IMR-90 (cell line): ENCODE results near the gene GPR173. TPM values are rescaled to one million over a fixed set of nuclear protein-coding genes. Genes with fewer than 3 reads are reported as not detected.

ENCODE experiments used
- ATAC-seq: fragments of 200-7000 bp; cut with Tn5 transposase; 2 replicates; pipeline ENCODE4 v1.9.1; 2020; ENCODE audit warnings: low read depth, mild to moderate bottlenecking, moderate library complexity
- BruUV-seq: library from RNA; stranded (reverse); fragments of 400-500 nt; replicated peaks from 2 replicates; lab custom pipeline; 2021; lab: Mats Ljungman, UMichigan
- CTCF ChIA-PET: fragments of 300-600 bp; formaldehyde crosslinking; extraction: SDS; loops from one replicate; lab custom pipeline; 2021; ENCODE audit warnings: antibody characterized with exemption; lab: Yijun Ruan, JAX
- POLR2A ChIA-PET: fragments of 300-600 bp; sonication (Branson Sonifier 250); formaldehyde crosslinking; loops from one replicate; lab custom pipeline; 2022; ENCODE audit warnings: antibody characterized with exemption; ENCODE audit not compliant: unreplicated experiment; lab: Charles Lee
- DNase-seq: peaks from one replicate; pipeline ENCODE4 v3.0.0; 2013
- H2AFZ ChIP-seq: replicated peaks from 2 replicates; pipeline ENCODE3; 2013; ENCODE audit warnings: low read length, mild to moderate bottlenecking; ENCODE audit not compliant: poor library complexity
- H2AK5ac ChIP-seq: 2 replicates; pipeline ENCODE4 v1.6.1; 2013; ENCODE audit warnings: low read depth, low read length, inconsistent platforms
- H2AK9ac ChIP-seq: replicated peaks from 2 replicates; pipeline ENCODE3; 2013; ENCODE audit warnings: mild to moderate bottlenecking, low read depth, low read length, moderate library complexity; ENCODE audit not compliant: poor library complexity
- H2BK120ac ChIP-seq: 2 replicates; pipeline ENCODE4 v1.6.1; 2013; ENCODE audit warnings: low read depth, low read length, inconsistent platforms
- H2BK15ac ChIP-seq: 3 replicates; pipeline ENCODE4 v1.6.1; 2013; ENCODE audit warnings: low read depth, low read length, inconsistent platforms
- H2BK20ac ChIP-seq: 2 replicates; pipeline ENCODE4 v1.6.1; 2013; ENCODE audit warnings: low read depth, mild to moderate bottlenecking, inconsistent platforms, low read length, moderate library complexity
- H2BK5ac ChIP-seq: 2 replicates; pipeline ENCODE4 v1.6.1; 2013; ENCODE audit warnings: mild to moderate bottlenecking, low read depth, low read length, inconsistent platforms; ENCODE audit not compliant: poor library complexity, severe bottlenecking
- H3K14ac ChIP-seq: replicated peaks from 2 replicates; pipeline ENCODE4 v1.6.1; 2013; ENCODE audit warnings: low read depth, low read length, inconsistent platforms
- H3K18ac ChIP-seq: 2 replicates; pipeline ENCODE4 v1.6.1; 2013; ENCODE audit warnings: low read depth, low read length, control low read depth
- H3K23ac ChIP-seq: 2 replicates; pipeline ENCODE4 v1.6.1; 2013; ENCODE audit warnings: low read depth, low read length, inconsistent platforms
- H3K27ac ChIP-seq: 2 replicates; pipeline ENCODE4 v1.5.1; 2013; ENCODE audit warnings: mild to moderate bottlenecking, control low read depth, low read length; ENCODE audit not compliant: insufficient read depth
- H3K27me3 ChIP-seq: 2 replicates; pipeline ENCODE4 v1.6.1; 2013; ENCODE audit warnings: low read length; ENCODE audit not compliant: control insufficient read depth, insufficient read depth
- H3K36me3 ChIP-seq: 2 replicates; pipeline ENCODE4 v1.6.1; 2013; ENCODE audit warnings: low read length, mixed read lengths; ENCODE audit not compliant: control insufficient read depth, insufficient read depth
- H3K4ac ChIP-seq: 2 replicates; pipeline ENCODE4 v1.6.1; 2013; ENCODE audit warnings: low read depth, low read length, inconsistent platforms
- H3K4me1 ChIP-seq: 2 replicates; pipeline ENCODE4 v1.6.1; 2013; ENCODE audit warnings: low read length, mixed read lengths; ENCODE audit not compliant: control insufficient read depth, insufficient read depth
- H3K4me2 ChIP-seq: 2 replicates; pipeline ENCODE4 v1.6.1; 2013; ENCODE audit warnings: low read depth, mild to moderate bottlenecking, control low read depth, low read length, moderate library complexity
- H3K4me3 ChIP-seq: 2 replicates; pipeline ENCODE4 v1.5.1; 2013; ENCODE audit warnings: low read depth, mild to moderate bottlenecking, control low read depth, low read length, moderate library complexity; ENCODE audit not compliant: insufficient read depth
- H3K56ac ChIP-seq: 2 replicates; pipeline ENCODE4 v1.6.1; 2013; ENCODE audit warnings: low read length, inconsistent platforms; ENCODE audit not compliant: insufficient read depth; ENCODE audit errors: extremely low read depth
- H3K79me1 ChIP-seq, 2 experiments: 2 replicates each; pipeline ENCODE4 v1.6.1; 2013; ENCODE audit warnings: low read length in 2 of 2, inconsistent platforms in 1 of 2, low read depth in 1 of 2
- H3K9ac ChIP-seq: 2 replicates; pipeline ENCODE4 v1.6.1; 2013; ENCODE audit warnings: low read depth, low read length, control low read depth
- H3K9me1 ChIP-seq: 2 replicates; pipeline ENCODE4 v1.6.1; 2013; ENCODE audit warnings: low read length, inconsistent platforms; ENCODE audit not compliant: insufficient read depth
- H3K9me3 ChIP-seq: 2 replicates; pipeline ENCODE4 v1.6.1; 2013; ENCODE audit warnings: low read length; ENCODE audit not compliant: control insufficient read depth, insufficient read depth
- H4K20me1 ChIP-seq: 2 replicates; pipeline ENCODE4 v1.6.1; 2013; ENCODE audit warnings: low read length, inconsistent platforms; ENCODE audit not compliant: insufficient read depth
- H4K5ac ChIP-seq: 2 replicates; pipeline ENCODE4 v1.6.1; 2013; ENCODE audit warnings: mild to moderate bottlenecking, low read depth, low read length, control low read depth
- H4K8ac ChIP-seq, 2 experiments: 2 replicates each; pipeline ENCODE4 v1.6.1; 2013; ENCODE audit warnings: low read depth in 2 of 2, low read length in 2 of 2, control low read depth in 1 of 2, inconsistent platforms in 1 of 2
- H4K91ac ChIP-seq: 2 replicates; pipeline ENCODE4 v1.6.1; 2013; ENCODE audit warnings: low read depth, low read length, inconsistent platforms; ENCODE audit not compliant: insufficient read depth
- BHLHE40 ChIP-seq: fragments of 150-350 bp; IDR thresholded peaks from 2 replicates; pipeline ENCODE4 v1.6.1; 2016; ENCODE audit warnings: mild to moderate bottlenecking, low read depth, low read length
- CEBPB ChIP-seq: IDR thresholded peaks from 2 replicates; pipeline ENCODE4 v1.6.1; 2012; ENCODE audit warnings: low read depth, low read length, improper control_type of control experiment
- ELK1 ChIP-seq: fragments of 150-350 bp; IDR thresholded peaks from 2 replicates; pipeline ENCODE4 v1.6.1; 2016; ENCODE audit warnings: low read depth, mild to moderate bottlenecking, low read length, moderate library complexity, borderline replicate concordance
- FOS ChIP-seq: fragments of 150-350 bp; IDR thresholded peaks from 2 replicates; pipeline ENCODE4 v1.6.1; 2016; ENCODE audit warnings: low read depth, low read length
- MAFK ChIP-seq: IDR thresholded peaks from 2 replicates; pipeline ENCODE4 v1.6.1; 2012; ENCODE audit warnings: low read depth, low read length, improper control_type of control experiment
- MAZ ChIP-seq: IDR thresholded peaks from 2 replicates; pipeline ENCODE4 v1.6.1; 2012; ENCODE audit warnings: low read depth, mild to moderate bottlenecking, low read length, improper control_type of control experiment, moderate library complexity, borderline replicate concordance
- MXI1 ChIP-seq: IDR thresholded peaks from 2 replicates; pipeline ENCODE4 v1.6.1; 2012; ENCODE audit warnings: low read depth, mild to moderate bottlenecking, low read length, moderate library complexity, borderline replicate concordance
- NFE2L2 ChIP-seq: fragments of 150-350 bp; IDR thresholded peaks from 2 replicates; pipeline ENCODE4 v1.6.1; 2016; ENCODE audit warnings: low read depth, mild to moderate bottlenecking, low read length
- POLR2A ChIP-seq: IDR thresholded peaks from 2 replicates; pipeline ENCODE4 v1.6.1; 2012; ENCODE audit warnings: mild to moderate bottlenecking, low read depth, low read length
- RAD21 ChIP-seq: IDR thresholded peaks from 2 replicates; pipeline ENCODE4 v1.6.1; 2012; ENCODE audit warnings: low read length, improper control_type of control experiment
- RCOR1 ChIP-seq: IDR thresholded peaks from 2 replicates; pipeline ENCODE4 v1.6.1; 2012; ENCODE audit warnings: mild to moderate bottlenecking, low read length, improper control_type of control experiment; ENCODE audit not compliant: insufficient replicate concordance
- RFX5 ChIP-seq: IDR thresholded peaks from 2 replicates; pipeline ENCODE4 v1.8.0; 2012; ENCODE audit warnings: low read depth, mild to moderate bottlenecking, low read length, moderate library complexity
- SMC3 ChIP-seq: fragments of 150-350 bp; IDR thresholded peaks from 2 replicates; pipeline ENCODE4 v1.6.1; 2016; ENCODE audit warnings: low read depth, mild to moderate bottlenecking, antibody characterized with exemption, low read length, moderate library complexity
- WGBS, 2 experiments: methylation state at CpG; one replicate each; pipeline versions ENCODE4 v1.1.5 to v1.1.7; 2013; ENCODE audit warnings: missing lambda C conversion rate in 2 of 2; ENCODE audit not compliant: insufficient read length in 1 of 2; ENCODE audit errors: extremely low coverage in 2 of 2; 5-methylcytosine and 5-hydroxymethylcytosine counted together
- dilution Hi-C: fragments of 300-500 bp; cut with HindIII; formaldehyde crosslinking; loops from one replicate; pipeline ENCODE4 v1.14.3; 2018; ENCODE audit warnings: low sequenced_read_pairs; ENCODE audit not compliant: unreplicated experiment
- in situ Hi-C: fragments of 300-500 bp; cut with MboI; formaldehyde crosslinking; loops from 3 replicates; pipeline ENCODE4 v1.14.3; 2019; ENCODE audit warnings: low sequenced_read_pairs, inconsistent platforms, mixed read lengths
- intact Hi-C: fragments of 100-400 bp; cut with micrococcal nuclease; formaldehyde crosslinking; loops from 2 replicates; pipeline ENCODE4 v1.10.0; 2022
- polyA plus RNA-seq, 3 experiments: library from polyadenylated mRNA; depleted of rRNA; stranded (reverse); fragments of >200 nt; gene quantifications; 2 replicates each; pipeline ENCODE4 v1.2.3, GENCODE V29; 2012; ENCODE audit warnings: low replicate concordance in 1 of 3
- total RNA-seq: library from RNA; depleted of rRNA; stranded (reverse); fragments of >200 nt; gene quantifications from 2 replicates; pipeline ENCODE4 v1.2.3, GENCODE V29; 2012
- TF ChIP-seq, protein P1 (sequence below): conservative IDR thresholded peaks from 2 replicates; pipeline ENCODE4 v1.5.1; 2012; ENCODE audit warnings: mild to moderate bottlenecking, low read depth, low read length, improper control_type of control experiment

The GPR173 gene
- total and polyA plus RNA-seq, 2 of the 4 experiments (the other 2 are of a cell fraction), result 0.90 to 6.1 TPM

DNA sequence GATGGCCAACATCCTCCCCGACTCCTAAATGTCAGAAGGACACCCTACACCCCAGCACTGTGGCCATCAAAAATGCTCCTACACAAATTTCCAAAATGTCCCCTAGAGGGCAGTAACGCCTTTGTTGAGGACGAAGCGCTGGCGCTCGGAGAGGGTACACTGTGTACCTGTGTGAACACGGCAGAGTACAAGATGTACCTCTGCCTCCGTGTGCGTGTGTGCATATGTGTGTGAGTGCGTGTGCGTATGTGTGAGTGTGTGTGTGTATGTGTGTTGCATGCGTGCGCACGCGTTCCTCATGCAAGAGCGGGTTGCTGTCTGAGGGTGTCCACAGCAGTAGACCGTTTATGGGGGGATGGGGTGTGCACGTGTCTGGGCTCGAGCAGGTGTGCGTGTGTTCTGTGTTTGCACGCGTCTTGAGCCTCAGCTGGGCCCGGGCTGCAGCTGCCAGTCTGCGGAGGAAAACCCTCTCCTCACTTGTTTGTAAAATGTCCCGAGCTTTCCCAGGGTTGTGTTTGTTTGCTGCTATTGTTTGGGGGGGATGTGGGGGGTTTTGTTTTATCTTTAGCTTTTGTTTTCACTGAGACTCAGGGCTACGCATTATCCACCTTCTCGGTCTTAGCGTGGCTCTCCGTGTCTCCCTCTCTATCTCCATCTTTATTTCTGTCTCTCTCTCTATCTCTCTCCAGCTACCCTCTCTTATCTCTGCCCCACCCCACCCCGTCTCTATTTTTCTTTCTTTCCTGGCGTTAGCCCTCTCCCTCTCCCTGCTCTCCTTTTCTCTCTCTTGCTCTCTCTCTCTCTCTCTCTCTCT, 23.2 kb downstream of the GPR173 start:
- DNase-seq, result peak; percentile 56
- Histone ChIP-seq H2BK5ac (no peak overlapping the region), H3K56ac (no peak overlapping the region), H4K20me1 (peaks cover 17% of the 10 kb centered on the region), H2BK120ac (no peak overlapping the region), H3K9me1 (no peaks in the 10 kb centered on the region; the same call in 1 of the 2 replicates), H3K27ac (no peak overlapping the region), H3K9ac (no peak overlapping the region), H2AK9ac (peak overlapping the region; percentile 22), H3K14ac (no peak overlapping the region), H2AFZ (peak overlapping the region; percentile 92), H4K91ac (no peak overlapping the region), H4K8ac (no peak overlapping the region), H3K4me1 (peaks cover 2% of the 10 kb centered on the region; the same call in 1 of the 2 replicates), H3K27me3 (no peaks in the 10 kb centered on the region; the same call in none of the 2 replicates), H4K5ac (no peak overlapping the region), H2BK20ac (no peak overlapping the region), H3K4me2 (peak overlapping the region; percentile 78), H3K18ac (no peak overlapping the region), H3K23ac (no peak overlapping the region), H3K9me3 (no peaks in the 10 kb centered on the region), H3K36me3 (peaks cover 8% of the 10 kb centered on the region), H3K4ac (no peak overlapping the region), H2AK5ac (peak overlapping the region; percentile 77), H3K4me3 (no peak overlapping the region), H2BK15ac (no peak overlapping the region), H3K79me1 (peaks cover 0 to 26% of the 10 kb centered on the region in 2 experiments; a peak in 2 of 4 replicates)
- ChIA-PET CTCF (interaction anchor here (0.7 kb wide), 1 partner anchor 9 kb away, joined by 4 read pairs; no protein-coding TSS in a partner anchor), POLR2A (no interaction called here)
- in situ Hi-C loops, result no loop called here
- dilution Hi-C loops, result no loop called here
- intact Hi-C loops, result loop anchor here (1.0 kb wide), 2 partner anchors 17 to 21 kb away; no protein-coding TSS in a partner anchor
- no TSS peak for BruUV-seq
- WGBS, 2 experiments, result 11% methylated on average over 5 of the region's 31 CpGs; no CpG with 5 or more reads in 1 of the 2 experiments
- peak; percentile 92 for ATAC-seq
- TF ChIP-seq MXI1, result no peak
- TF ChIP-seq SMC3, result peak; percentile 53
- TF ChIP-seq, protein P1, sequence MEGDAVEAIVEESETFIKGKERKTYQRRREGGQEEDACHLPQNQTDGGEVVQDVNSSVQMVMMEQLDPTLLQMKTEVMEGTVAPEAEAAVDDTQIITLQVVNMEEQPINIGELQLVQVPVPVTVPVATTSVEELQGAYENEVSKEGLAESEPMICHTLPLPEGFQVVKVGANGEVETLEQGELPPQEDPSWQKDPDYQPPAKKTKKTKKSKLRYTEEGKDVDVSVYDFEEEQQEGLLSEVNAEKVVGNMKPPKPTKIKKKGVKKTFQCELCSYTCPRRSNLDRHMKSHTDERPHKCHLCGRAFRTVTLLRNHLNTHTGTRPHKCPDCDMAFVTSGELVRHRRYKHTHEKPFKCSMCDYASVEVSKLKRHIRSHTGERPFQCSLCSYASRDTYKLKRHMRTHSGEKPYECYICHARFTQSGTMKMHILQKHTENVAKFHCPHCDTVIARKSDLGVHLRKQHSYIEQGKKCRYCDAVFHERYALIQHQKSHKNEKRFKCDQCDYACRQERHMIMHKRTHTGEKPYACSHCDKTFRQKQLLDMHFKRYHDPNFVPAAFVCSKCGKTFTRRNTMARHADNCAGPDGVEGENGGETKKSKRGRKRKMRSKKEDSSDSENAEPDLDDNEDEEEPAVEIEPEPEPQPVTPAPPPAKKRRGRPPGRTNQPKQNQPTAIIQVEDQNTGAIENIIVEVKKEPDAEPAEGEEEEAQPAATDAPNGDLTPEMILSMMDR, result peak; percentile 68
- TF ChIP-seq POLR2A, result no peak
- no peak for TF ChIP-seq BHLHE40
- no peak for TF ChIP-seq NFE2L2
- no peak for TF ChIP-seq MAFK
- no peak for TF ChIP-seq CEBPB
- TF ChIP-seq RFX5, result no peak
- TF ChIP-seq ELK1, result no peak
- no peak for TF ChIP-seq MAZ
- peak; percentile 72 for TF ChIP-seq RAD21
- no peak for TF ChIP-seq RCOR1
- no peak for TF ChIP-seq FOS
